HUES6 (cell line): ENCODE results near the gene SLC5A11.
"Not testable (repeated sequence)": the region's sequence is repeated elsewhere in the genome, so short reads cannot be mapped to it uniquely, and the experiment has no call there.

ENCODE experiments used
- H3K27ac ChIP-seq: 2 replicates; pipeline ENCODE4 v1.7.0; 2013; ENCODE audit warnings: low read depth, mild to moderate bottlenecking, low read length, inconsistent platforms
- H3K27me3 ChIP-seq: 2 replicates; pipeline ENCODE4 v1.6.1; 2013; ENCODE audit warnings: low read length; ENCODE audit not compliant: control insufficient read depth, insufficient read depth
- H3K36me3 ChIP-seq: 2 replicates; pipeline ENCODE4 v1.6.1; 2013; ENCODE audit warnings: low read length; ENCODE audit not compliant: control insufficient read depth, insufficient read depth
- H3K4me1 ChIP-seq: 2 replicates; pipeline ENCODE4 v1.6.1; 2013; ENCODE audit warnings: low read length; ENCODE audit not compliant: control insufficient read depth, insufficient read depth
- H3K4me3 ChIP-seq: 2 replicates; pipeline ENCODE4 v1.5.1; 2013; ENCODE audit warnings: low read depth, low read length
- H3K9ac ChIP-seq: one replicate; pipeline ENCODE4 v1.6.1; 2013; ENCODE audit warnings: mild to moderate bottlenecking, low read length
- H3K9me3 ChIP-seq: 2 replicates; pipeline ENCODE4 v1.6.1; 2013; ENCODE audit warnings: low read depth, low read length; ENCODE audit not compliant: control insufficient read depth, insufficient read depth

Gene SLC5A11

DNA sequence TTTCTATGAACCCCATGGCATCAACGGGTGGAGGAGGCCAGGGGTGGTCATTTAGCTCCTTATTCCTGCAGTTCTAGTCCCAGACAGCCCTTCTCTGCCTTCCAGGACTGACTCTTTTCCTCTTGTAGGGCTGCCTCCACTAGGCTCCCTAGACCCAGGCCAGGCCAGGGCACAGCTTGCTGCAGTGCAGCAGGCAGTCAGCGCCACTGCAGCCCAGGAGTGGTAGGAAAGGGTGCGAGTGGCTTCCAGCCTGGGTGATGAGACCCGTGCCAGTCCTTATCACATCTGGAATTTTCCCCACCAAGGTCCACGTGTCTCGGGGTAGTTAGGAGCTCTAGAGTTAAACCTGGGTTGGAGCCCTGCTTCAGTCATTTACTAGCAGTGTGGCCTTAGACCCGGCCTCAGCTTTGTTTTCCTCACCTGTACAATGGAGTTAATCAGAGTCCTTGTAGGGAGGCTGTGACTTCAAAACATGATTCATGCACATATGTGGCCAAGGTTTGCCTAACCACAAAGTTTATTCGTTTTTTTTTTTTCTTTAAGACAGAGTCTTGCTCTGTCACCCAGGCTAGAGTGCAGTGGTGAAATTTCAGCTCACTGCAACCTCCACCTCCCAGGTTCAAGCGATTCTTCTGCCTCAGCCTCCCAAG lies 4.7 kb downstream of the SLC5A11 start:
- H3K36me3 ChIP-seq = no peaks in the 10 kb centered on the region
- H3K4me3 ChIP-seq = no peak overlapping the region

DNA sequence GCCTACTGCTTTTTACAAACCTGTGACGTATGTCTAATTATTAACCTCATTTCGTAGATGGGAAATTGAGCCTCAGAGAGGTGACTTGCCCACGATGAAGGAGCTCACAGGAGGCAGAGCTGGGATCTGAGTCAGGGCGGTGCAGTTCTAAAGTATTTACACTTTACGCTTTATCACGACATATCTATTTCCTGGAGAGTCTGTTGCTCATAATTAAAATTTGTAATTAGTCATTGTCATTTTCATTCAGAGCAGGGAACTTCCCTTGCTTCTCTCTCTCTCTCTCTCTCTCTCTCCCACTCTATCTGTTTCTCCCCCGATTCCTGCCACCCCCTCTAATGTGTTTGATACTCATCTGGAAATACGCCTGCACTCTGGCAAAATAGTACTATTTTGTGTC lies 5.9 kb downstream of the SLC5A11 start:
- H3K27ac ChIP-seq = no peak overlapping the region
- no peak overlapping the region for H3K4me3 ChIP-seq
- no peaks in the 10 kb centered on the region for H3K4me1 ChIP-seq
- no peaks in the 10 kb centered on the region for H3K27me3 ChIP-seq
- no peaks in the 10 kb centered on the region for H3K9me3 ChIP-seq
- H3K9ac ChIP-seq = no peak overlapping the region
- no peaks in the 10 kb centered on the region for H3K36me3 ChIP-seq

More for the DNA sequence above, 4.7 kb downstream of the SLC5A11 start:
- Histone ChIP-seq H3K9ac (no peak overlapping the region), H3K9me3 (no peaks in the 10 kb centered on the region), H3K27ac (no peak overlapping the region), H3K4me1 (no peaks in the 10 kb centered on the region), H3K27me3 (no peaks in the 10 kb centered on the region)

DNA sequence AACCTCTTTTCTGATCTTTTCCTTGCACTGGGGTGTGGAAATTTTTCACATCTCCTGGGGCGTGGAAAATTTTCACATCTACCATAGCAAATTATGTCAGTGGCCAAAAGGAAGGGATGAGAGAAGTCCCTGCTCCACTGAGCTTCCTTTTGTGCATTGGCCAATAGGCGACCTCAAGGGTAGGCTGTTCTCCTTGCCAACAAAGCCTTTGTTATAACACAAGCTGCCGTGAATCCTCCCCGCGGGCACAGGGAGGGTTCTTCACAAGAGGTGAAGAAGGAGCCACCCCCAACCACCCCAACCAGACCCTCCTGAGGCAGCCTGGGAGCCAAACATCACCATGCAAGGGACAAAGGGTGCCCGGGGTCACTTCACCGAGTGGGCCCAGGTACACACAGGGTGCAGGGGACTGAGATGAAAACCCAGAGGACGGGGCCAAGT lies 6.5 kb downstream of the SLC5A11 start:
- no peak overlapping the region for H3K4me3 ChIP-seq
- H3K9me3 ChIP-seq = no peaks in the 10 kb centered on the region
- no peak overlapping the region for H3K9ac ChIP-seq
- H3K4me1 ChIP-seq = no peaks in the 10 kb centered on the region
- H3K36me3 ChIP-seq = no peaks in the 10 kb centered on the region
- H3K27me3 ChIP-seq = no peaks in the 10 kb centered on the region
- no peak overlapping the region for H3K27ac ChIP-seq

- H3K27ac ChIP-seq = no peak overlapping the region
Observed at GRCh38 chr16:24853169-24853824, 7.5 kb downstream of the SLC5A11 start.

DNA sequence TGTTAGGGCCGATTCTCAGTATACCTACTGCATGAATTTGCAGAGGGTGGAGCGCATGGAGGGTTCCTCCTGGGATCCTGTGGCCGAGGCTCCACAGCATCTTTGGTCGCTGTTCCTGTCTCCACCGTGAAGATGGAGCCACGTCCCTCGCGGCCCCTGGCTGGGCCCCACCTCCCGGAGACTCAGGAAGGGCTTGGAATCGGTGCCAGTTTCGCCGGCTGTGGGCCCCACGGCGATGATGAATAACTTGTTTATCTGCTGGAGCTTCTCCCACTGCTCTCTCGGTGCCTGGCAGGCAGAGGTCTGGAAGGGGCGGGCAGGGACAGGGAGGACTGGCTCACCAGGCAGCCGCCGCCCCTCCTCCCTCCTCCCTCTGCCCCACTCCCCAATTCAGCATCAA lies 8.1 kb downstream of the SLC5A11 start:
- no peaks in the 10 kb centered on the region for H3K27me3 ChIP-seq
- H3K4me3 ChIP-seq = no peak overlapping the region
- no peaks in the 10 kb centered on the region for H3K4me1 ChIP-seq
- no peaks in the 10 kb centered on the region for H3K36me3 ChIP-seq
- H3K27ac ChIP-seq = no peak overlapping the region
- H3K9ac ChIP-seq = no peak overlapping the region
- H3K9me3 ChIP-seq = no peaks in the 10 kb centered on the region

More at GRCh38 chr16:24853169-24853824, 7.5 kb downstream of the SLC5A11 start:
- no peak overlapping the region for H3K9ac ChIP-seq
- H3K9me3 ChIP-seq = no peaks in the 10 kb centered on the region
- H3K36me3 ChIP-seq = no peaks in the 10 kb centered on the region
- H3K4me3 ChIP-seq = no peak overlapping the region
- H3K27me3 ChIP-seq = no peaks in the 10 kb centered on the region
- H3K4me1 ChIP-seq = no peaks in the 10 kb centered on the region

DNA sequence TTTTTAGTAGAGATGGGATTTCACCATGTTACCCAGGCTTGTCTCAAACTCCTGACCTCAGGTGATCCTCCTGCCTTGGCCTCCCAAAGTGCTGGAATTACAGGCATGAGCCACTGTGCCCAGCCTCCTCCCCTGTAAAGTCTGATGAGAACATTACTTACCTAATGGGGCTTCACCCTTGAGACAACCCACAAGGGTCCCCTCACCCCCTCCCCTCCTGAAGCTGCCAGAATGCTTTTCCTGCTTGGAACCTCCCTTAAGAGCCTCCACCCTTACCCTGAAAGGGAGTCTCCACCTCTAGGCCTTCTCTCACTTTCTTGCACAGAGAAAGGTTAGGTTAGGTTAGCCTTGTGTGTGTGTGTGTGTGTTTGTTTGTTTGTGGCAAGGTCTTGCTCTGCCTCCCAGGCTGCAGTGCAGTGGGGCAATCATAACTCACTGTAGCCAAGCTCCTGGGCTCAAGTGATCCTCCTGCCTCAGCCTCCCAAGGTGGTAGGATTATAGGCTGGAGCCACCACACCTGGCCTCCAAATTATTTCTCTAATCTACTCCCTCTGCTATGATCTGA lies 8.9 kb downstream of the SLC5A11 start:
- Histone ChIP-seq H3K27ac (no peak overlapping the region), H3K9ac (no peak overlapping the region), H3K9me3 (no peaks in the 10 kb centered on the region), H3K4me1 (no peaks in the 10 kb centered on the region), H3K27me3 (no peaks in the 10 kb centered on the region), H3K4me3 (no peak overlapping the region), H3K36me3 (no peaks in the 10 kb centered on the region)

DNA sequence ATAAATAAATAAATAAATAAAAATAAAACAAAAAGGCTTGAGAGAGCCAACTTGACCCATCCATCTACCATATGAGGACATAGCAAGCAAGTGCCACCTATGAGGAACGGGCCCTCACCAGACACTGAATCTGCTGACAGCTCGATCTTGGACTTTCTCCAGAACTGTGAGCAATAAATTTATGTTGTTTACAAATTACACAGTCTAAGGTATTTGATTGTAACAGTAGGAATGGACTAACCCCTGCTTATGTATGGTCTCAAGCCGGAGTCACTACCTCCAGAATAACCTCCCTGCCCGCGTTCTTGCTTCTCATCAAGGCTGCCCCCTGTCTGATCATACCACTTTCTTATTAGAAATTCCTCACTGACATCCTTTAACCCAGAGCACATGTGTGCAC lies 9.9 kb downstream of the SLC5A11 start:
- no peaks in the 10 kb centered on the region for H3K9me3 ChIP-seq

GRCh38 chr16:24856871-24857270 lies 11.1 kb downstream of the SLC5A11 start:
- H3K4me3 ChIP-seq, H3K27ac ChIP-seq, H3K36me3 ChIP-seq, H3K27me3 ChIP-seq, H3K9me3 ChIP-seq, H3K4me1 ChIP-seq, H3K9ac ChIP-seq: not testable (repeated sequence)

More for the DNA sequence above, 9.9 kb downstream of the SLC5A11 start:
- Histone ChIP-seq H3K9ac (no peak overlapping the region), H3K36me3 (no peaks in the 10 kb centered on the region), H3K27me3 (no peaks in the 10 kb centered on the region), H3K27ac (no peak overlapping the region), H3K4me3 (no peak overlapping the region), H3K4me1 (no peaks in the 10 kb centered on the region)

- Histone ChIP-seq H3K4me1 (no peaks in the 10 kb centered on the region), H3K27ac (no peak overlapping the region), H3K9ac (no peak overlapping the region), H3K36me3 (no peaks in the 10 kb centered on the region), H3K4me3 (no peak overlapping the region), H3K9me3 (no peaks in the 10 kb centered on the region), H3K27me3 (no peaks in the 10 kb centered on the region)
Observed at GRCh38 chr16:24858219-24859041, 12.7 kb downstream of the SLC5A11 start.

- Histone ChIP-seq H3K4me1 (no peaks in the 10 kb centered on the region), H3K27me3 (no peaks in the 10 kb centered on the region), H3K27ac (no peak overlapping the region), H3K9ac (no peak overlapping the region), H3K36me3 (no peaks in the 10 kb centered on the region), H3K9me3 (no peaks in the 10 kb centered on the region), H3K4me3 (no peak overlapping the region)
Observed at GRCh38 chr16:24861461-24861860, 15.7 kb downstream of the SLC5A11 start.
